ENCODE measurements around the gene PAK5.

The PAK5 gene

DNA sequence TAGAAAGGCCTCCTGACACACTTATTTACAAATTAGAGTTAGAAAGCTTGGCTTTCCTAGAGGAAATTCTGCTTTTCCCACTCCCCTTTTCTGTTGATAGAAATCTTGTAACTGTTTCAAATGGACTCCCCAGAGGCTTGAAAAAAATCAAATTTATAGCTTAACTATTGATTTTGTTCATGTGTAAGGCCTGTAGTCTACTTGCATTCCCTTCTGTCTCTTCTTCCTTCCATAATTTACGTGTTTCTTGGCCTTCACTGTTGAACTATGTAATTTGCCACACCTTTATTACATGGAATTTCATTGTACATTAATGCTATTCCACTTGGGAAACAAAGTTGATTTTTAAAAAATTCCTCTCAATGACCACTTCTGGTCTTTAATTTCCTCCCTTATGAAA lies 243.1 kb downstream of the PAK5 start:
- TF ChIP-seq, protein P1, sequence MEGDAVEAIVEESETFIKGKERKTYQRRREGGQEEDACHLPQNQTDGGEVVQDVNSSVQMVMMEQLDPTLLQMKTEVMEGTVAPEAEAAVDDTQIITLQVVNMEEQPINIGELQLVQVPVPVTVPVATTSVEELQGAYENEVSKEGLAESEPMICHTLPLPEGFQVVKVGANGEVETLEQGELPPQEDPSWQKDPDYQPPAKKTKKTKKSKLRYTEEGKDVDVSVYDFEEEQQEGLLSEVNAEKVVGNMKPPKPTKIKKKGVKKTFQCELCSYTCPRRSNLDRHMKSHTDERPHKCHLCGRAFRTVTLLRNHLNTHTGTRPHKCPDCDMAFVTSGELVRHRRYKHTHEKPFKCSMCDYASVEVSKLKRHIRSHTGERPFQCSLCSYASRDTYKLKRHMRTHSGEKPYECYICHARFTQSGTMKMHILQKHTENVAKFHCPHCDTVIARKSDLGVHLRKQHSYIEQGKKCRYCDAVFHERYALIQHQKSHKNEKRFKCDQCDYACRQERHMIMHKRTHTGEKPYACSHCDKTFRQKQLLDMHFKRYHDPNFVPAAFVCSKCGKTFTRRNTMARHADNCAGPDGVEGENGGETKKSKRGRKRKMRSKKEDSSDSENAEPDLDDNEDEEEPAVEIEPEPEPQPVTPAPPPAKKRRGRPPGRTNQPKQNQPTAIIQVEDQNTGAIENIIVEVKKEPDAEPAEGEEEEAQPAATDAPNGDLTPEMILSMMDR (IDR thresholded peaks at IDR 0.05; ENCODE audit: insufficient read depth, low read depth, low read length, missing control alignments), result no peak
- DNase-seq (ENCODE audit: low read depth), result no peak
- H3K4me3 ChIP-seq (ENCODE audit: low read depth, low read length), result no peak overlapping the region

DNA sequence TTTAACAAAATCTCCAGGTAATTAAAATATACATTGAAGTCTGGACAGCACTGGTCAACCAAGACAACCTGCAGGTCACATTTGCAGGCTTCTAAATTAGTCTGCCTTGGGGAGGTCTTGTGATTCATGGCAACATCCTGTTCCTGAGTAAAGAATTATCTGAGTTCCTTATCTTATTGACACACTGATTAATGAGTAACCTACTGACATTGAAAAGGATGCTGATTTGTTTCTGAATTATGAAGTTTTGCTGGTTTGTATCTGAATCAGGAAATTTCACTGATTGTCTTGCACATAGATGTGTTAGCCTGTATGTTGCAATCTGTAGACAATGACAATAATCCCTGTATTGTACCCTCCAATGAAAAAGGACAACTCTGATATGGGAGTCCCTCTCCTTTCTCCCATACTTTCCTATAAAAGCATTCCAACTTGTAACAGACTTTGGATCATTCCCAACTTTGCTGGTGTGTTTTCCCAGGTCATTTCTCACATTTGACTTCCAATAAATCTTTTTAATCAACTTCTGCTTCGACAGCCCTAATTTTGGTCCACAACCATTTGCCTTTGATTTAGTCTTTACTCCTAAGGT lies 244.5 kb downstream of the PAK5 start:
- TF ChIP-seq, protein P1 (IDR thresholded peaks at IDR 0.05; ENCODE audit: insufficient read depth, low read depth, low read length, missing control alignments), result no peak
- no peak for DNase-seq (ENCODE audit: low read depth)
- H3K4me3 ChIP-seq (ENCODE audit: low read depth, low read length), result no peak overlapping the region

DNA sequence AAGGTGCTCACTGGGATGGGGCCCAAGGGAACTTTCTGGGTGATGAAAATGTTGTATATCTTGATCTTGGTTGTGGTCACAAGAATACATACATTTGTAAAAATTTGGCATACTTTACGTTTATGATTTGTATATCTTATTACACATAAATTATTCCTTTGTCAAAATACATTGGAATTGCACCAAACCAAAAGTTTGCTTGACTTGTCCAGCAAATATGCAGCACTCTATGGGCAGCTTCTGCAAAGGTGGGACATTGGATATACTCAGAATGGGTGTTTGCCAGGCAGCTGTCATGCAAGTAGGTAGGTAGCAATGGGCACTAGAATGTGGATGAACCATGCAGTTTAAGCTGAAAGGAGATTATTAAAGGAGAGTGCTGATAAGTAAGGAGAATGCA lies 246.5 kb downstream of the PAK5 start:
- no peak for DNase-seq (ENCODE audit: low read depth)
- TF ChIP-seq, protein P1 (IDR thresholded peaks at IDR 0.05; ENCODE audit: insufficient read depth, low read depth, low read length, missing control alignments), result no peak
- no peak overlapping the region for H3K4me3 ChIP-seq (ENCODE audit: low read depth, low read length)

DNA sequence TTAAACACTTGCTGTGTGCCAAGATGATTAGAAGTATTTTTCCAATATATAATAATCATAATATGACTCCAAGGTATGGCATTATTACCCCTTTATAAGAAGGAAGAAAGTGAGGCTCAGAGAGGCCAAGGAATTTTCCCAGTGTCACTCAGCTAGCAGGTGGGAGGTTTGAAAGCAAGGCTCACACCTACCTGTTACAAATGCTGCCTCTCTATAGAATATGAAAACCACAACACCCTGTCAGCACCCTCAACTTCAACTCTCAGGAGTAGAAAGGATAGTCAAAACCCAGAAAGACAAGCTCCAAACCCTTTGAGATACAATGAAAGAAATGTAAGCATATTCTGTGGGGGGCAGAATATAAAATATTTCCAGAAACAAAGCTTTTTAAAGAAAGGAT lies 247.8 kb downstream of the PAK5 start:
- TF ChIP-seq, protein P1 (IDR thresholded peaks at IDR 0.05; ENCODE audit: insufficient read depth, low read depth, low read length, missing control alignments), result no peak
- no peak overlapping the region for H3K4me3 ChIP-seq (ENCODE audit: low read depth, low read length)
- DNase-seq (ENCODE audit: low read depth), result no peak

DNA sequence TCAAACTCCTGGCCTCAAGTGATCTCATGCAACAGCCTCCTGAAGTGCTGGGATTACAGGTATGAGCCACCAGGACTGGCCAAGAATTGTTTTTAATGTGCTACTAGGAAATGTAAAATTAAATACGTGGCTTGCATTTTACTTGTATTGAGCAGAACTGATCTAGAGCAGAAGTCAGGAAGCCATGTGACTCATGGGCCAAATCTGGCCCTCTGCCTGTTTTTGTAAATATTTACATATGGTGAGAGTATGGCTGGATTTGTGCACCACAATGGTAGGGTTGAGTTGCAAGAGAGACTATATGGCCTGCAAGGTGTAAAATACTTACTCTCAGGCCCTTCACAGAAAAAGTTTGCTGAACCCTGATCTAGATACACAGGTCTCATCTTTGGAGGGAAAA lies 248.7 kb downstream of the PAK5 start:
- DNase-seq (ENCODE audit: low read depth), result peak; percentile 35
- H3K4me3 ChIP-seq (ENCODE audit: low read depth, low read length), result no peak overlapping the region
- TF ChIP-seq, protein P1 (IDR thresholded peaks at IDR 0.05; ENCODE audit: insufficient read depth, low read depth, low read length, missing control alignments), result no peak

DNA sequence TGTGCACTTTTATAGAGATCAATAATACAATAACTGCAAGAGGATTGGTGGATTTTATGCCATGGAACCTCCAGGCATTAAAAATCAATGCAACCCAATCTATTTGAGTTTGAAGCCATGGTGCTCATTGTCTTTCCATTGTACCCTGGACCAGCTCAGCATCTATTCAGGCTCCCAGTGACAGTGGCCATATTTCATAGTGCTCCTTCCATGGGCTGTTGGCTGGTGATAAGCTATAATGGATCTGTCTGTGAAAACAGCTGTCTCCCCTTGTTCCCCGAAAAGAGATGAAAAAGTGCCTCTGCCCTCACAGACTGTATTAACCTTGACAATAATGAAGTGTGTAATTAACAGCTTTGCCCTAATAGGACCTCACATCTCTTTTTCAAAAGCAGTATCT lies 250.2 kb downstream of the PAK5 start:
- no peak for DNase-seq (ENCODE audit: low read depth)
- H3K4me3 ChIP-seq (ENCODE audit: low read depth, low read length), result no peak overlapping the region
- TF ChIP-seq, protein P1 (IDR thresholded peaks at IDR 0.05; ENCODE audit: insufficient read depth, low read depth, low read length, missing control alignments), result no peak

DNA sequence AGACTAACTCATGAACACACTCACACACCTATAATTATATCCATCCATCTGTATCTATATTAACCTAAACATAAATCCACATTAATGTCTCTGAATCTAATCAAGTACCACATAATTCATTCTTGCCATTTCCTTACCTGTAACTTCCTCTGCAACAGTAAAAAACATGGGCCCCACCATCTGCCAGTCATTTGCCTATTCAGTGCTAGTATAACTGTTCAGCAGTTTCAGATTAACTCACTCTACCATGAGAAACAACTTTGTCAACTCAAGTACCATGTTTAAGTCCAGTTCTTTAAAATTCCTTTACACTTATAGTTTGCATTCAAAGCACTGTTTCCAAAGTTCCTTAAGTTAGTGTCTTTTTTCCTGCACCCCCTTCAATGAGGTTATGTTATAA lies 255.7 kb downstream of the PAK5 start:
- TF ChIP-seq, protein P1 (IDR thresholded peaks at IDR 0.05; ENCODE audit: insufficient read depth, low read depth, low read length, missing control alignments), result no peak
- no peak overlapping the region for H3K4me3 ChIP-seq (ENCODE audit: low read depth, low read length)
- peak; percentile 16 for DNase-seq (ENCODE audit: low read depth)
